GM19351 (cell line): Measurements from ENCODE around the gene GABRD.

Experiments
- ATAC-seq: cut with Tn5 transposase; IDR thresholded peaks from one replicate; pipeline ENCODE4 v1.9.1; 2021; ENCODE audit warnings: mild to moderate bottlenecking, moderate library complexity; ENCODE audit not compliant: unreplicated experiment

GABRD gene

GRCh38 chr1:2050793-2051682 lies 31.9 kb downstream of the GABRD start:
- no peak for ATAC-seq

- ATAC-seq, result no peak
Measured at GRCh38 chr1:2052054-2052679, 33.0 kb downstream of the GABRD start.

GRCh38 chr1:2052756-2053155 lies 33.6 kb downstream of the GABRD start:
- ATAC-seq, result no peak

- ATAC-seq, result no peak
Measured at GRCh38 chr1:2053217-2053616, 34.1 kb downstream of the GABRD start.

GRCh38 chr1:2053784-2054376 lies 34.7 kb downstream of the GABRD start:
- ATAC-seq, result no peak

GRCh38 chr1:2054560-2054959 lies 35.4 kb downstream of the GABRD start:
- ATAC-seq, result no peak

- ATAC-seq, result no peak
Measured at GRCh38 chr1:2055911-2056575, 36.9 kb downstream of the GABRD start.

- no peak for ATAC-seq
Measured at GRCh38 chr1:2056955-2057590, 37.9 kb downstream of the GABRD start.

- ATAC-seq, result no peak
Measured at GRCh38 chr1:2059290-2059953, 40.3 kb downstream of the GABRD start.

- ATAC-seq, result no peak
Measured at GRCh38 chr1:2060072-2060471, 40.9 kb downstream of the GABRD start.

GRCh38 chr1:2060535-2060934 lies 41.4 kb downstream of the GABRD start:
- no peak for ATAC-seq

- ATAC-seq, result no peak
Measured at GRCh38 chr1:2061065-2061778, 42.1 kb downstream of the GABRD start.

GRCh38 chr1:2065699-2066098 lies 46.6 kb downstream of the GABRD start:
- ATAC-seq, result no peak

GRCh38 chr1:2067393-2067792 lies 48.2 kb downstream of the GABRD start:
- ATAC-seq, result no peak

- no peak for ATAC-seq
Measured at GRCh38 chr1:2067981-2068380, 48.8 kb downstream of the GABRD start.

GRCh38 chr1:2068951-2069350 lies 49.8 kb downstream of the GABRD start:
- ATAC-seq, result no peak

- no peak for ATAC-seq
Measured at GRCh38 chr1:2070016-2070415, 50.9 kb downstream of the GABRD start.

- no peak for ATAC-seq
Measured at GRCh38 chr1:2070800-2071530, 51.8 kb downstream of the GABRD start.
